ENCODE data around the gene UBXN11.

UBXN11 gene

GRCh38 chr1:26268290-26269197, 37.9 kb downstream of the UBXN11 start:
- Histone ChIP-seq H3K4me1 (ENCODE audit: low read length) (no peaks in the 10 kb centered on the region), H3K79me2 (ENCODE audit: low read length) (no peaks in the 10 kb centered on the region), H3K36me3 (replicated peaks; ENCODE audit: low read depth, low read length) (peaks cover 49% of the 10 kb centered on the region)

GRCh38 chr1:26265405-26265804, 41.0 kb downstream of the UBXN11 start:
- H3K36me3 ChIP-seq (replicated peaks; ENCODE audit: low read depth, low read length) = peaks cover 43% of the 10 kb centered on the region
- no peak overlapping the region for H2AFZ ChIP-seq (ENCODE audit: low read depth, low read length)
- no peaks in the 10 kb centered on the region for H3K4me1 ChIP-seq (ENCODE audit: low read length)
- H3K9ac ChIP-seq (ENCODE audit: low read length) = no peak overlapping the region
- no peaks in the 10 kb centered on the region for H3K9me3 ChIP-seq (ENCODE audit: insufficient read depth, low read length)
- H3K79me2 ChIP-seq (ENCODE audit: low read length) = no peaks in the 10 kb centered on the region
- no peaks in the 10 kb centered on the region for H3K27me3 ChIP-seq (ENCODE audit: low read depth, low read length)
- no peak overlapping the region for H3K27ac ChIP-seq (ENCODE audit: low read length)
- no peaks in the 10 kb centered on the region for H4K20me1 ChIP-seq (ENCODE audit: insufficient read depth, low read length)
- TF ChIP-seq EZH2phosphoT487 (IDR thresholded peaks at IDR 0.05; ENCODE audit: low read depth) = no peak
- TF ChIP-seq CTCF (IDR thresholded peaks at IDR 0.05; ENCODE audit: low read depth, low read length) = no peak
- H3K4me2 ChIP-seq (ENCODE audit: low read length) = no peak overlapping the region
- no peak overlapping the region for H3K4me3 ChIP-seq (ENCODE audit: low read length)

More at GRCh38 chr1:26268290-26269197, 37.9 kb downstream of the UBXN11 start:
- H4K20me1 ChIP-seq (ENCODE audit: insufficient read depth, low read length) = no peaks in the 10 kb centered on the region
- H3K27me3 ChIP-seq (ENCODE audit: low read depth, low read length) = no peaks in the 10 kb centered on the region
- H3K4me2 ChIP-seq (ENCODE audit: low read length) = no peak overlapping the region
- H3K4me3 ChIP-seq (ENCODE audit: low read length) = no peak overlapping the region
- no peaks in the 10 kb centered on the region for H3K9me3 ChIP-seq (ENCODE audit: insufficient read depth, low read length)
- H3K9ac ChIP-seq (ENCODE audit: low read length) = no peak overlapping the region
- H2AFZ ChIP-seq (ENCODE audit: low read depth, low read length) = no peak overlapping the region
- H3K27ac ChIP-seq (ENCODE audit: low read length) = no peak overlapping the region
- TF ChIP-seq CTCF (IDR thresholded peaks at IDR 0.05; ENCODE audit: low read depth, low read length) (no peak), EZH2phosphoT487 (IDR thresholded peaks at IDR 0.05; ENCODE audit: low read depth) (no peak)

- Histone ChIP-seq H3K4me2 (ENCODE audit: low read length) (no peak overlapping the region), H3K4me3 (ENCODE audit: low read length) (no peak overlapping the region), H3K36me3 (replicated peaks; ENCODE audit: low read depth, low read length) (peaks cover 36% of the 10 kb centered on the region), H3K4me1 (ENCODE audit: low read length) (no peaks in the 10 kb centered on the region), H3K9ac (ENCODE audit: low read length) (no peak overlapping the region), H3K27ac (ENCODE audit: low read length) (no peak overlapping the region), H3K27me3 (ENCODE audit: low read depth, low read length) (no peaks in the 10 kb centered on the region), H3K9me3 (ENCODE audit: insufficient read depth, low read length) (no peaks in the 10 kb centered on the region), H4K20me1 (ENCODE audit: insufficient read depth, low read length) (no peaks in the 10 kb centered on the region), H3K79me2 (ENCODE audit: low read length) (no peaks in the 10 kb centered on the region), H2AFZ (ENCODE audit: low read depth, low read length) (no peak overlapping the region)
- TF ChIP-seq CTCF (IDR thresholded peaks at IDR 0.05; ENCODE audit: low read depth, low read length) = no peak
- TF ChIP-seq EZH2phosphoT487 (IDR thresholded peaks at IDR 0.05; ENCODE audit: low read depth) = no peak
Measured at GRCh38 chr1:26263212-26263611, 43.2 kb downstream of the UBXN11 start.

GRCh38 chr1:26259578-26259977, 46.9 kb downstream of the UBXN11 start:
- H3K4me3 ChIP-seq (ENCODE audit: low read length) = no peak overlapping the region
- H4K20me1 ChIP-seq (ENCODE audit: insufficient read depth, low read length) = no peaks in the 10 kb centered on the region
- H3K27ac ChIP-seq (ENCODE audit: low read length) = no peak overlapping the region
- TF ChIP-seq CTCF (IDR thresholded peaks at IDR 0.05; ENCODE audit: low read depth, low read length) = no peak
- no peak for TF ChIP-seq EZH2phosphoT487 (IDR thresholded peaks at IDR 0.05; ENCODE audit: low read depth)
- H3K4me1 ChIP-seq (ENCODE audit: low read length) = no peaks in the 10 kb centered on the region
- H3K36me3 ChIP-seq (replicated peaks; ENCODE audit: low read depth, low read length) = peaks cover 22% of the 10 kb centered on the region
- H3K79me2 ChIP-seq (ENCODE audit: low read length) = no peaks in the 10 kb centered on the region; the same call in 1 of the 2 replicates
- no peaks in the 10 kb centered on the region for H3K9me3 ChIP-seq (ENCODE audit: insufficient read depth, low read length)
- H3K4me2 ChIP-seq (ENCODE audit: low read length) = no peak overlapping the region
- H2AFZ ChIP-seq (ENCODE audit: low read depth, low read length) = no peak overlapping the region
- H3K27me3 ChIP-seq (ENCODE audit: low read depth, low read length) = no peaks in the 10 kb centered on the region
- H3K9ac ChIP-seq (ENCODE audit: low read length) = no peak overlapping the region

All from OCI-LY3 (cell line).